ENCODE data around the gene WSB1.

Gene WSB1

DNA sequence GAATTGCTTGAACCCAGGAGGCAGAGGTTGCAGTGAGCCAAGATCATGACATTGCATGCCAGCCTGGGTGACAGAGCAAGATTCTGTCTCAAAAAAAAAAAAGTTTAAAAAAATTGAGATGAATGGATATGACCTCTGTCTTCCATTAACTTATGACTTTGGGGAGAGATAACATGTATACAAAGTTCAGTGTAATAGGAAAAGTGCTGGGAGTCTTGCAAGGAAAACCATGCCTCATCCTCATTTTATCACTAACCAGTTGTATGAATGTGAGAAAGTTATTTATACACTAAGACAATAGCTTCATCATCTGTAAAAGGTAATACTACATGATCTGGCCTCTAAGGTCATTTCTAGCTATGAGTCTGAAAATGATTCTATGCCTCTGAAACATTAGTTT is 10.2 kb upstream of the WSB1 start:
- Histone ChIP-seq H3K27me3 (ENCODE audit: control insufficient read depth, insufficient read depth, low read length) (no peaks in the 10 kb centered on the region), H3K4me1 (ENCODE audit: control insufficient read depth, insufficient read depth, low read length) (no peaks in the 10 kb centered on the region), H3K9ac (ENCODE audit: low read length) (no peak overlapping the region), H3K36me3 (ENCODE audit: control insufficient read depth, insufficient read depth, low read length) (no peaks in the 10 kb centered on the region), H3K27ac (ENCODE audit: low read depth, low read length) (no peak overlapping the region), H3K4me3 (ENCODE audit: low read length) (no peak overlapping the region)

DNA sequence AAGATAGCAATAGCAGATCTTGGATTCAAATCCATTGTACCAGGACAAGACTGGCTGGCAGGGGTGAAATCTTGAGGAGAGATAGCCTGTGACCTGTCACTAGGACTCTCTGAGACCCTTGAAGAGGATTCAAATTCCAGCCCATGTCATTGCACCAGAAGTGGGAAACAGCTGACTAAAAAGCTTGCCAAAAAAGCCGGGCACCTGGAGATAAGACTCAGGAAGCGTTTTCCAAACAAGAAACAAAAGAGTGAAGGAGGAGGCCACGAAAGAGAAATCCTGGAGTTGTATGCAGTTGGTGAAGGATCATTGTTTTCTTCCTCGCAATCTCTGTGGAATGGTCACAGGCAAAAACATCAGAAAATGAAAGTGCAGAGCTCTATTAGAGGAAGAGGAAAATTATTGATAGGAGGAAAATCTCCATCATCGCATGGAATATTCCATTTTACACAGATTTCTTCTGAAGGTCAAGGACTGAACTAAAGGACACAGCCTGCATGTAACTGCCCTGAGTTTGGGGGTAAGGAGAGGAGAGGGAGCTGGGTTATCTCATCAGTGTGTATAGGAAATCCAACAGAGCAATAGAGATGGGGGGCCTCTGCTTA is 9.0 kb upstream of the WSB1 start:
- no peak overlapping the region for H3K4me3 ChIP-seq (ENCODE audit: low read length)
- no peak overlapping the region for H3K27ac ChIP-seq (ENCODE audit: low read depth, low read length)
- no peak overlapping the region for H3K9ac ChIP-seq (ENCODE audit: low read length)
- H3K4me1 ChIP-seq (ENCODE audit: control insufficient read depth, insufficient read depth, low read length): no peaks in the 10 kb centered on the region
- no peaks in the 10 kb centered on the region for H3K36me3 ChIP-seq (ENCODE audit: control insufficient read depth, insufficient read depth, low read length)
- no peaks in the 10 kb centered on the region for H3K27me3 ChIP-seq (ENCODE audit: control insufficient read depth, insufficient read depth, low read length)

DNA sequence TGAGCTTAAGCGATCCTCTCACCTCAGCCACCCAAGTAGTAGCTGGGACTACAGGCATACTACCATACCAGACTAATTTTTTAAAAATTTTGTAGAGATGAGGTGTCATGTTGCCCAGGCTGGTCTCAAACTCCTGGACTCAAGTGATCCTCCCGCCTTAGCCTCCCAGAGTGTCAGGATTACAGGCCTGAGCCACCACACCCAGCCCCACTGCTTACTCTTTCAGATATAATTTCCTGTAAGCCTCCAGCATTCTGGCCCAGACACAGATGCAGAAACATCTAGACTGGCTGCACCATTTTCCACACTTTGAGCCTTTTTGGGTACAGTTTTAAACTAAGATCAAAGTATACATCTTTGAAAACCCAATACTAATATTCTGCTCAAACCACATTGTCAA is 8.4 kb upstream of the WSB1 start:
- H3K4me3 ChIP-seq (ENCODE audit: low read length): no peak overlapping the region
- no peaks in the 10 kb centered on the region for H3K36me3 ChIP-seq (ENCODE audit: control insufficient read depth, insufficient read depth, low read length)
- H3K27ac ChIP-seq (ENCODE audit: low read depth, low read length): no peak overlapping the region
- no peak overlapping the region for H3K9ac ChIP-seq (ENCODE audit: low read length)
- H3K4me1 ChIP-seq (ENCODE audit: control insufficient read depth, insufficient read depth, low read length): no peaks in the 10 kb centered on the region
- H3K27me3 ChIP-seq (ENCODE audit: control insufficient read depth, insufficient read depth, low read length): no peaks in the 10 kb centered on the region

DNA sequence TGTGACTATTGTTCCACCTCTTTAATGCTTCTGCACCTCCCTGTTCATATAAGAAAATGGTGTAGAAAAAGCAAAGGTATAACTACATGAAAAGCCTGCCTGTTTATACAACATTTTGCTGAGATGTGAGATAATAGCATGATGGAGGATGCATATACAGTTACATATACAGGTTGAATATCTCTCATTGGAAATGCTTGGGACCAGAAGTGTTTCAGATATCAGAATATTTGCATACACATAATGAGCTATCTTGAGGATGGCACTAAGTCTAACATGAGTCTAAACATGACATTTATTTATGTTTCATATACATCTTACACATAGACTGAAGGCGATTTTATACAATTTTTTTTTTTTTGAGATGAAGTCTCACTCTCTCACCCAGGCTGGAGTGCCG is 5.7 kb upstream of the WSB1 start:
- H3K27ac ChIP-seq (ENCODE audit: low read depth, low read length): no peak overlapping the region
- H3K4me1 ChIP-seq (ENCODE audit: control insufficient read depth, insufficient read depth, low read length): no peaks in the 10 kb centered on the region
- H3K27me3 ChIP-seq (ENCODE audit: control insufficient read depth, insufficient read depth, low read length): no peaks in the 10 kb centered on the region
- no peaks in the 10 kb centered on the region for H3K36me3 ChIP-seq (ENCODE audit: control insufficient read depth, insufficient read depth, low read length)
- no peak overlapping the region for H3K4me3 ChIP-seq (ENCODE audit: low read length)
- H3K9ac ChIP-seq (ENCODE audit: low read length): no peak overlapping the region

DNA sequence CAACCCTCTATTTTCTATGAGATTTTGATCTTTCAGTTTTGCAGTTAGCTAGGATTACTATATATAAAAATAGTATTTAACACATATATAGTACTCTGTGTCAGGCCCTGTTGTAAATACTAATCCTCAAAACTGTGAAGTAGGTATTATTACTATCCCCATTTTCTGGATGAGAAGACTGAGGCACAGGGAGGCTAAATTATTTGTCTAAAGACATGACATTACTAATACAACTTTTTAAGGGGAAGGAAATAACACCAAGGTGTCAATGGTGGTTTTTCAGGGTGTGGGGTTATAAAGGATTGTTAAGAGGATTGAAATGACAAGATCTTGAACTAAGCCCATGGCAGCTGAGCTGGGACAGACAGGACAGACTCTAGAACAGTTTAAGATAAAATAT is 4.1 kb upstream of the WSB1 start:
- Histone ChIP-seq H3K27me3 (ENCODE audit: control insufficient read depth, insufficient read depth, low read length) (no peaks in the 10 kb centered on the region), H3K4me1 (ENCODE audit: control insufficient read depth, insufficient read depth, low read length) (peaks cover 4% of the 10 kb centered on the region), H3K9ac (ENCODE audit: low read length) (no peak overlapping the region), H3K4me3 (ENCODE audit: low read length) (no peak overlapping the region), H3K36me3 (ENCODE audit: control insufficient read depth, insufficient read depth, low read length) (no peaks in the 10 kb centered on the region), H3K27ac (ENCODE audit: low read depth, low read length) (no peak overlapping the region)

DNA sequence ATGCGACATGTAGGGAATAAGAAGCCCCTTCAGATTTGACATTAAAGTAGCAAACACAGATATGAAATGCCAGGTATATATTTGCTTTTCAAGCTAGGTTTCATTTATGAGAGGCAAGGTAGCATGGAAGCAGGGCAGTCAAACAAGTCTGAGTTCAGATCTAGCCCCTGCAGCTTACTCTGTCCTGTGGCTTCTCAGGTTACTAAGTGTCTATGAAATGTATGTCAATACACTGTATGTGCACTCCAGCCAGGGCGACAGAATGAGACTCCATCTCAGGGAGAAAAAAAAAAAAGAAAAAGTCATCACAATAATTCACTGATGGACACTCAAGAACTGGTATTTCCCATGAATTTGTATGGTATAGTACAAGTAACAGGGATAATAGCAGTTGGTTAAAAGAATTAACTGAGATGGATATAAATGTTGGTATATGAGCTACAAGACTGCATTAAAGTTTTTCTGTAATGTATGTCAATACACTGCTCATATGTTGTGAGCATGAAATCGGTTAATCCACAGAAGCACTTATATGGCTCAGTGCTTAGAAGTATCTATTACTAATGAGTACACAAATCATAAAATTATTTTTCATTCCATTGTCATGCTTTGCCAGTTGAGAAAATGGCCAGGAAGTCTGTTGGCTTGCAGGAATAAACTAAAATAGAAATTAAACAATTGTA is 2.9 kb upstream of the WSB1 start:
- no peak overlapping the region for H3K4me3 ChIP-seq (ENCODE audit: low read length)
- no peaks in the 10 kb centered on the region for H3K36me3 ChIP-seq (ENCODE audit: control insufficient read depth, insufficient read depth, low read length)
- peaks cover 4% of the 10 kb centered on the region for H3K4me1 ChIP-seq (ENCODE audit: control insufficient read depth, insufficient read depth, low read length)
- H3K27ac ChIP-seq (ENCODE audit: low read depth, low read length): no peak overlapping the region
- H3K9ac ChIP-seq (ENCODE audit: low read length): no peak overlapping the region
- no peaks in the 10 kb centered on the region for H3K27me3 ChIP-seq (ENCODE audit: control insufficient read depth, insufficient read depth, low read length)

DNA sequence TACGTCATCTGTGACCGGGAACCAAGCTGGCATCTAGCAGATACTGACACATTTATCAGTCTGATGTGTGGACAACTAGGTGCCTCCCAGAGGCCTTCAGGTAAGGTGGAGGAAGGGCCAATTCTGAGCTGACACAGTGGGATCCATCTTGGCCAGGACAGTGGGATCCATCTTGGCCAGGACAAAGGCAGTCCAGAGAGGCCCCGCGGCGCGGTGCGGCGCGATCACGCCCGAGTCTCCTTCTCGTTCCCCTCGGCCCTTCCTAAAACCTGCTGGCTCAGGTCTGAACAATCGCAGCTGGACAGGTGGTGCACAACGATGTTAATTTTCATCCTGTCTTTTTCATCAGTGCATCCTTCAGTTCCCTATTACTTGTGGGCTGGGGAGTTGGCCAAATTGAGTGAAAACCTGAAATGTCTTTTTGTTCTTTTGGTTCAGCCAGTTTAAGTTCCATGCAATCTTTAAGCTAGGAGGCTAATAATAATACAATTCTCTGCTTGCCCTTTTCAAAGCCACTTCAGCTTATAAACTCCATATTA is 486 bp upstream of the WSB1 start:
- Histone ChIP-seq H3K27ac (ENCODE audit: low read depth, low read length) (peak overlapping the region; percentile 99), H3K4me3 (ENCODE audit: low read length) (peak overlapping the region; percentile 42), H3K9ac (ENCODE audit: low read length) (peak overlapping the region; percentile 69), H3K36me3 (ENCODE audit: control insufficient read depth, insufficient read depth, low read length) (no peaks in the 10 kb centered on the region), H3K27me3 (ENCODE audit: control insufficient read depth, insufficient read depth, low read length) (no peaks in the 10 kb centered on the region), H3K4me1 (ENCODE audit: control insufficient read depth, insufficient read depth, low read length) (peaks cover 11% of the 10 kb centered on the region)

DNA sequence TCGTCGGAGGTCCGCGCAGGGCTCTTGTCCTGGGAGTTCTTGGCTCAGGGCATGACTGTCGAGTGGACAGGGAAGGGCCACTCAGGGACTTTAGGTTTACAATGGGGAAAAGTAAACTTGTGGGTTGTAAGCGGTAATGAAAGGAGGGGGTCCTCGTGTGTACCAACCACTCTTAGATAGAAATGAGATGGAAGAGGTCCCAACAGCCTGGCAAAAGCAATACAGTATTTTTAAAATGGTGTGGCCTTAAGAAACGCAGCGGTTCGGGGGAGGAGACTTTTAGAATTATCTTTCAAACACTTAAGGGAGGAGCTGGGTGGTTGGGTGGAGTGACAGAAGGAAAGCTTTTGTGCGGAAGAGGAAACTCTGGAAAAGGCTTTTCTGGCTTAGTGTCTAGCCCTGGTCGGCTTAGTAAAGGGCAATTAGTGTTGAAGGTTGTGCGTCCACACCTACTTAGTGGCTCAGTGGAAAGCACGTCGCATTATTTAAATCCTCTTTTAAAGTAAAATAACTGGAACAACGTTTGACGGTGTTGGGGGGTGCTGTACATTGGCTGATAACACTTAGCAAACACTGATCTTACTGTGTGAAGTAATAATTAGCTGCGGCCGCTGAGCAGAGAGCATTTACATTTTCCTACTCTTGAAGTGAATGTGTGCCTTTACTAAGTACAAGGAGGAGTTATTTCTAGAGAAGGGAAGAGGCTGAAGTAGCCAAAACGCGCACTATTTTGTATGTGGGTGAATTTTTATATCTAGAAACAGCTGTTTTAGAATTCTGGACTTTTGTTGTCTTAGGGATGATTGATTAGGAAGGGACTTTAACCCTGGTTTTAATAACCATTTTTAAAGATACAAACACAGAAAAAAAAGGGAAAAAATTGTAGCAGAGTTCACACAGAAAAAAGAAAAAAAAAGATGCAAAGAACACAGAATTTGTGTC is 1.0 kb downstream of the WSB1 start:
- Histone ChIP-seq H3K9ac (ENCODE audit: low read length) (peak overlapping the region; percentile 99), H3K4me3 (ENCODE audit: low read length) (peak overlapping the region; percentile 95), H3K27ac (ENCODE audit: low read depth, low read length) (peak overlapping the region; percentile 99), H3K36me3 (ENCODE audit: control insufficient read depth, insufficient read depth, low read length) (no peaks in the 10 kb centered on the region), H3K4me1 (ENCODE audit: control insufficient read depth, insufficient read depth, low read length) (peaks cover 17% of the 10 kb centered on the region), H3K27me3 (ENCODE audit: control insufficient read depth, insufficient read depth, low read length) (no peaks in the 10 kb centered on the region)

DNA sequence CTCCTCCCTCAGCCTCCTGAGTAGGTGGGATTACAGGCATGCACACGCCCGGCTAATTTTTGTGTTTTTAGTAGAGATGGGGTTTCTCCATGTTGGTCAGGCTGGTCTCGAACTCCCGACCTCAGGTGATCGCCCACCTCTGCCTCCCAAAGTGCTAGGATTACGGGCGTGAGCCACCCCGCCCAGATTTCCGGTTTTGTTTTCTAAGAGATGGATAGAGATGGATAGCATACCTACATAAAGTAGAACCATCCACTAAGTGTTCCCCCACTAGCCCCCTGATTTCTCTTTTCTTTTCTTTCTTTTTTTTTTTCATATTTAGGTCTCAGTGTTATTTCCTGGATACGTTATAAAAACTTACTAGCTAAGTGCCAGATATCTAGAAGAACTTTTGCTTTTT is 2.0 kb downstream of the WSB1 start:
- no peak overlapping the region for H3K9ac ChIP-seq (ENCODE audit: low read length)

DNA sequence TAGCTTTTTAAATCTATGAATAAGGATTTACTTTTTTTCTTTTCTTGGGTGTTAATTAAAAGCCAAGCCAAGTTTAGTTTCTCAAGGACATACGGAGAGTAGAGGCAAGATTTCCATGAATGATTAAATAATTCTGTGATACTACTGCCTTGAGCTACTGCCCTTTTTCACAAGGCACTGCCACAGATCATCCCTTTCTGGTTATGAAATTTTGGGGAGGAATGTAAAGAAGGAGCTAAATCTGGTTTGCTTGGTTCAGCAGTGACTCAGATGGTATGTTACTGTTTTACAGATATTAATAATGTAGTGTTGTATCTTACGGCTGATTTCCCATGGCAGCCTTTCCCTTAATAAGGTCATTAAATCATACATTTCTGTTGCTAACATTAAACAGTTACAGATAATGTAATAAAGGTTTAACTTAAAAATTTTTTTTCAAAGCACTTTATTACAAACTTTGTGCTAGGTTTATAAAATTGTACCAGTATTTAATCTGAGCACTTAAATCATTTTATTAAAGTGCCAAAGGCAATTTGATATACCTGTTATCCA is 2.6 kb downstream of the WSB1 start:
- H3K9ac ChIP-seq (ENCODE audit: low read length): no peak overlapping the region
- peak overlapping the region; percentile 65 for H3K27ac ChIP-seq (ENCODE audit: low read depth, low read length)
- no peaks in the 10 kb centered on the region for H3K27me3 ChIP-seq (ENCODE audit: control insufficient read depth, insufficient read depth, low read length)
- no peaks in the 10 kb centered on the region for H3K36me3 ChIP-seq (ENCODE audit: control insufficient read depth, insufficient read depth, low read length)
- H3K4me1 ChIP-seq (ENCODE audit: control insufficient read depth, insufficient read depth, low read length): peaks cover 17% of the 10 kb centered on the region
- H3K4me3 ChIP-seq (ENCODE audit: low read length): peak overlapping the region; percentile 95

More for the DNA sequence above, 2.0 kb downstream of the WSB1 start:
- peak overlapping the region; percentile 99 for H3K27ac ChIP-seq (ENCODE audit: low read depth, low read length)
- no peaks in the 10 kb centered on the region for H3K36me3 ChIP-seq (ENCODE audit: control insufficient read depth, insufficient read depth, low read length)
- H3K27me3 ChIP-seq (ENCODE audit: control insufficient read depth, insufficient read depth, low read length): no peaks in the 10 kb centered on the region
- peak overlapping the region; percentile 95 for H3K4me3 ChIP-seq (ENCODE audit: low read length)
- H3K4me1 ChIP-seq (ENCODE audit: control insufficient read depth, insufficient read depth, low read length): peaks cover 17% of the 10 kb centered on the region

DNA sequence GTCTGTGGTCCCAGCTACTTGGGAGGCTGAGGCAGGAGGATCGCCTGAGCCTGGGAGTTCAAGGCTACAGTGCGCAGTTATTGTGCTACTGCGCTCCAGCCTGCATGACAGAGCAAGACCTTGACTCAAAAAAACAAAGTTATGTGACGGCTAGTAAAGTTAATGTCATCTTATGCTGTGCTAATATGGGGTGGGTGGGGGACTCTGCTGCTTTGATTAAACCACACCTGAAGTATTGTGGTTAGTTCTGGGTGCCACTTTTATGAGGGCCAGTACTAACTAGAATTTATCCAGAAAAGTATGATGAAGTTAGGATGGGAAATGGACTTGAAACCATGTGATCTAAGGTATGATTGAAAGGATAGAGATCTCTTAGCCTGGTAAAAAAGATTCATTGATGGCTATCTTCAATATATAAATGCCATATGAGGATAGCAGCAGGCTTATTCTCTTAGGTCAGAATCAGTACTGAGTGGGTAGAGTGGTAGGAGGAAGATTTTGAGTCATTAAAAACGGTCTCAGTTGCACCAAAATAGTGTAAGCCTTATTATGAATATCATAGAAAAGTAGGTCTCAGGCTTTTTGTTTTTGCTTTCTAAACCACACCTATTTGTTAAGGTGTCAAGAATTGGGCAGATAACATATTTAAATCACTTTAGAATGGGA is 5.6 kb downstream of the WSB1 start:
- no peak overlapping the region for H3K9ac ChIP-seq (ENCODE audit: low read length)
- H3K36me3 ChIP-seq (ENCODE audit: control insufficient read depth, insufficient read depth, low read length): peaks cover 3% of the 10 kb centered on the region
- H3K4me1 ChIP-seq (ENCODE audit: control insufficient read depth, insufficient read depth, low read length): peaks cover 16% of the 10 kb centered on the region
- no peaks in the 10 kb centered on the region for H3K27me3 ChIP-seq (ENCODE audit: control insufficient read depth, insufficient read depth, low read length)
- no peak overlapping the region for H3K27ac ChIP-seq (ENCODE audit: low read depth, low read length)
- no peak overlapping the region for H3K4me3 ChIP-seq (ENCODE audit: low read length)

DNA sequence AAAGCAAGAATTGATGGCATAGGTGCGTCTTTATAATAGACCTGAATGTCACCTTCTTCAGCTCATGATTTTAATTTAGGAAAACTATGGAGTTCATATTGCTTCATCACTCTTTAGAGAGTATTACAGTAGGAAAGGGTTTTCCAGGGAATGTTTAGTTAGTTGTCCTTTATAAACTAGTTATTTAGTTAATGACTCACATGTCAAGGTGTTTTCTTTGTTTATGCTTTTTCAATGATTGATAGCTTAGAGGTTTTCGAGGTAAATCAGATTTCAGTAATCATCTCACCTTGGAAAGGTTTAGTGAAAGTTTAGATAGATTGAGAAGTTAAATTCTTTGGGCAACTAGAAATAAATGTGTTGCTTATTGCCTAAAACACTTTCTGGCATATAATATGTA is 9.8 kb downstream of the WSB1 start:
- peaks cover 8% of the 10 kb centered on the region for H3K36me3 ChIP-seq (ENCODE audit: control insufficient read depth, insufficient read depth, low read length)
- no peak overlapping the region for H3K4me3 ChIP-seq (ENCODE audit: low read length)
- H3K27ac ChIP-seq (ENCODE audit: low read depth, low read length): no peak overlapping the region
- no peak overlapping the region for H3K9ac ChIP-seq (ENCODE audit: low read length)
- H3K27me3 ChIP-seq (ENCODE audit: control insufficient read depth, insufficient read depth, low read length): no peaks in the 10 kb centered on the region
- H3K4me1 ChIP-seq (ENCODE audit: control insufficient read depth, insufficient read depth, low read length): peaks cover 13% of the 10 kb centered on the region
